HG03045 (cell line): Measurements from ENCODE around the gene HEPHL1.

Experiments used
- ATAC-seq: cut with Tn5 transposase; IDR thresholded peaks from one replicate; pipeline ENCODE4 v1.9.1; 2021; ENCODE audit warnings: mild to moderate bottlenecking, moderate library complexity; ENCODE audit not compliant: unreplicated experiment

The HEPHL1 gene

GRCh38 chr11:94129512-94130297 is 108.6 kb downstream of the HEPHL1 start:
- no peak for ATAC-seq

GRCh38 chr11:94130298-94131046 is 109.3 kb downstream of the HEPHL1 start:
- ATAC-seq, result no peak

- ATAC-seq, result no peak
Observed at GRCh38 chr11:94131047-94131717, 110.0 kb downstream of the HEPHL1 start.

- no peak for ATAC-seq
Observed at GRCh38 chr11:94131718-94132115, 110.6 kb downstream of the HEPHL1 start.

GRCh38 chr11:94132152-94132558 is 111.0 kb downstream of the HEPHL1 start:
- no peak for ATAC-seq

DNA sequence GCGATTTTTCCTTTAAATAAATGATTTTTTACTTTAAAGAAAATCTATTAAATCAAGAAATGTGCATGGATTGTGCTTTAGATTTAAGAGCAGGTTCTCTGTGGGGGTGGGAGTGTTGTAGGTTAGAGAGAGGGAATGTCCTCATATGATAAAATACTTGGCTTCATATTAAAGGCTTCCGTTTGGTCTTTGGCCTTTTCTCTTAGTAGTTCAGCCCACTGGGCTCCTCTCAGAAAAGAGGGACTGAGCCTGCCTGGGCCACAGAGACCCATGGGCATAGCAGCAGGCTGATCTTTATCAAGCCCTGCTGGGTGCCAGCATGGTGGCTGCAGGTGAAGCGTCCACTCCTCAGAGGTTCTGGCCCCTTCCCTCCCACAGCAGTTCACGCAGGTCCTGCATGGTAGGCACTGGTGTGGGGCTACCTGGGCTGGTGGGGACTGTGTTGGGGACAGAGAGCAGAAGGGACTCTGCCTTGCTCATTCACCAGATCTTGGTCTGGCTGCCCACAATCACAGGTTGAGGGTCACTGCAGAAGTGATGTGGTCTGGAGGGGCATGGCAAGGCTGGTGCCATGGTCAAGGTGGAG is 111.8 kb downstream of the HEPHL1 start:
- ATAC-seq, result no peak

GRCh38 chr11:94133752-94134151 is 112.6 kb downstream of the HEPHL1 start:
- no peak for ATAC-seq

- ATAC-seq, result no peak
Observed at GRCh38 chr11:94134651-94135512, 113.7 kb downstream of the HEPHL1 start.

DNA sequence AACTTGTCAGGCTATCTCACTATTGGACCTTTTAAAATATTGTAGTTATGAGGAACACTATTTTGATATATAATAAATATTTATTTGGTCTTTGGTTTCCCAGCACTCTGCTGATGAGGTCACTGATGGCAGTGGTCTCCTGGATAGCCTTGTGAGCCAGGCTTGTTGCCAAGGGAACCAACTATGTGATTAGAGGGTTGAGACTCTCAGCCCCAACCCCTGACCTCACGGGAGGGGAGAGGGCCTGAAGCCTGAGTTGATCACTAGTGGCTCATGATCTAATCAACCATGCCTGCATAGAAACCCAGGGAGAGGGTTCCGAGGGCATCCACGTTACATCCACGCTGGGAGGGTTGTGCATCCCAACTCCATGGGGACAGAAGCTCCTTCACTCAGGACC is 118.3 kb downstream of the HEPHL1 start:
- ATAC-seq, result no peak

DNA sequence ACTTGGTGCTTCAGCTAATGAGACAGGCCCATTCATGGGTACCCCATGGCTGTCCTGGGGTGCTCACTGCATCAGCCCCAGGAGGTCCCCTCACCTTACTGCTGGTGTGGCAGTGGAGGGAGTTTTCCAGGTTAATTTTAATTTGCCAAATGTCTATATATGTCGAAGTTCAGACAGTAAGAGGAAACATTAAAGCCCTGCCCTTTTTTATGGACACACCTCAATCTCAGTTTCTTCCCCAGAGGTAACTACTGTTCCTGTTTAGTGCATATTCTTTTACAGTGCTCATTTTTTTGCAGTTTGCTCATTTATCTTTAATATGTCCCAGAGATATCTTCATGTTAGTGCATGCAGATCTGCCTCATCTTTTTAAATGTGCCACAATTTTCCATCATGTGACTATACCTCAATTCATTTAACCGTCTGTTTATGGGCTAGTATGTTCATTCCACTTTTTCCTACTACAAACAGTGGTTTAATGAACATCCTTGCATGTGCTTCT is 119.1 kb downstream of the HEPHL1 start:
- ATAC-seq, result no peak

DNA sequence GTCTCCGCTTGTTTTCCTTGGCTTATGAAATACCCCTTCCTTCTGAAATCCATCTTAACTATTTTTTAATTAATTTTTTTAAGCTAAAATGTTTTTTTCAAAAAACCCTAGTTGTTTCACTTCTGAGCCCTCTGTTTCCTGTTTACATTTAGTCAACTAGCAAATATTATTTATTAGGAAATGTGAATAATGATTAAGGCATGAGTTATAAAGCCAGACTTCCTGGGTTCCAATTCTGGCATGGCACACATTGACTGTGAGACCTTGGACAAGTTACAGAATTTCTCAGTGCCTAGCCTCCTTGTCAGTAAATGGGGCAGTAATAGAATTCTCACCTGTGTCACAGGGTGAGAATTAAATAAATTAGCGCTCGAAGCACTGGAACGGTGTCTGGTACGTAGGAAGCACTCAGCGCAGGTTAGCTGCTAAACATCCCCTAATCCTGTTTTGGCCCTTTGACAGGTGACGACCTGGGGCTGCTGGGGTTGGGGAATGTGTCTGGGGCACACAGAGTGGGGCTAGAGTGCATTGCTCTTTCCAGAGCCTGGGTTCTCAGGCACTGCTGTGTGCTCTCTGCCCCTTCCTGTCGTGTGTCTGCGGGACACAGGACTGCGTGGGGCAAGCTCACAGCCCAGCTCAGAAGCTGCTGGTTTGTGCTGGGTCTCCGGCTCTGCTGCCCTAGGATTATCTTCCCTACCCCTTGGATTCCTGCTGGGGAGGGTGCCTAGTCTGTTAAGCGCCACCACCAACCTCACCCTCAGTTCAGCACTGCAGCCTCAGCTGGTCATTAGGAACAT is 120.6 kb downstream of the HEPHL1 start:
- no peak for ATAC-seq

DNA sequence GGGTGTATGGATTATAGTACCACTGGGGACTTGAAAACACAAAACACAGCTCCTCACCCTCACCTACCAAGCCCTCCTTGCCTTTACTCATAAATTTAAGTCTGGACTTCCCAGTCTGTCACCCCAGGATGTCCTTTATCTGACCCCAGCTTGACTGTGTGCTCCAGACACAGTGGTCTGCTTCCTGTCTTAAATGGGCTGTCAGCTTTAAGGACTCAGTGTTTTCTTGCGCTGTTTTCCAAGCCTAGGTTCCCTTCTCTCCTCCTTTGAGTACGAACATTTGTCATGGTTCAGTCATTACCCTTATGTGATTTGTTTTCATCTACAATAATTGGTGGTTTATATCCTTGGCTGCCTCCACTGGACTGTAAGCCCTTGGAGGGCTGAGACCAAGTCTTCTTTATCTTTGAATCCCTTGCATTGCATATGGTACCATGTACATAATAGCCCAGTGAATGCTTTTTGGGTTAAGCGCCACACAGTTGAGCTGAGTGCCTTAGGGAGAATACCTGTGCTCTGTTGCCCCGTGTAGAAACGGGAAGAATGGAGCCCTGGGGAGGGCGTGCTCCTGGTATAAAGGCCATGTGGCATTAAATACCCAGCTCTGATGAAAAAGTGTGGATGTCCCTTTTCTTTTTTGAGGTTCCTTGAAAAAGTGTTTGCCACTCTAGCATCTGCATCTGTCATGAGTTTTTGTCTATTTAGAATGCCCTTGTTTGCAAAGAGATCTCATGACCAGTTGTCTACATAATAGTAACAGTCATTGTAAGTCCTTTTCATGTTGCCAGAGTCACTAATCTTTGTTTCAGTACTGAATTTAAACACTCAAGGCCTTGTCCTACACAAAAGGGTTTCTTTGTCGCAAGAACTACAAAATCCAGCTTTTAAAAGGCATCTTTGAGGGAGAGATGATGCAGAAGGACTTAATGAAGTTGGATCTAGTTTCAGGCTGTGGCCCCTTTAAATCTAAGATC is 121.4 kb downstream of the HEPHL1 start:
- ATAC-seq, result no peak

DNA sequence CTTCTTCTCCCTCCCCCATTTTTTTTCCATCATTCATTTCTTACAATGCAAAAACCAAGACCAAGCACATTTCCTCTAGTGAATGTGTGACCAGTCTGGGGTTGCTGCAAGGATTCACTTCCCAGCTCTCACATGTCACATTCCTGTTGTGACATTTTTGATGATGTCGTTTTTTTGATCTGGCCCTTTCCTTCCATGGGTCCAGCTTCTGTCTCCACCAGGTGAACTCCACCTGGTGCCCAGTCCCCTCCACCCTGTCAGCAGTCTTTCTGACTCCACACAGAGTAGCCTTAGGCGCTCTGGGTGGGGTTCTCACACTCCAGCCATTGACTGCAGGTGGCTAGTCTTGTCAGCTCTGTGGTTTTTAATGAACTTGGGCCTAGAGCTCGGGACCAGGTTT is 123.1 kb downstream of the HEPHL1 start:
- no peak for ATAC-seq

DNA sequence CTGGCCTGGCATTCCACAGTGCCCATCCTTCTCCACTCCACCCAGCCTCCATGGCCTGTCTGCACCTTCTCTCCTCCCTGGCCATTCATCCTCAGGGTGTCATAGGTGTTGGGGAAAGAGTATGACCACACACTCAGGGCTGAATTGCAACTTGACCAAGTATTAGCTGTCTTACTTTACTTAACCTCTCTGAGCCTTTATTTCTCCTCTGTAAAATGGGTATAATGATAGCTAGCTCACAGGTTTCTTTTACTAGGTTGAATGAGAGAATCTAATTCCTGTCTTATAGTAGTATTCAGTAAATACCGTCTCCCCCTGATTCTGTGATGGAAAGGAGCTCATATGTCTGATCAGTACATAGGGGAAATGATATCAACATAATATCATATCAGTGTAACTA is 123.5 kb downstream of the HEPHL1 start:
- ATAC-seq, result no peak

GRCh38 chr11:94145431-94145830 is 124.3 kb downstream of the HEPHL1 start:
- no peak for ATAC-seq

GRCh38 chr11:94145916-94146315 is 124.8 kb downstream of the HEPHL1 start:
- no peak for ATAC-seq

- no peak for ATAC-seq
Observed at GRCh38 chr11:94147433-94147845, 126.3 kb downstream of the HEPHL1 start.

DNA sequence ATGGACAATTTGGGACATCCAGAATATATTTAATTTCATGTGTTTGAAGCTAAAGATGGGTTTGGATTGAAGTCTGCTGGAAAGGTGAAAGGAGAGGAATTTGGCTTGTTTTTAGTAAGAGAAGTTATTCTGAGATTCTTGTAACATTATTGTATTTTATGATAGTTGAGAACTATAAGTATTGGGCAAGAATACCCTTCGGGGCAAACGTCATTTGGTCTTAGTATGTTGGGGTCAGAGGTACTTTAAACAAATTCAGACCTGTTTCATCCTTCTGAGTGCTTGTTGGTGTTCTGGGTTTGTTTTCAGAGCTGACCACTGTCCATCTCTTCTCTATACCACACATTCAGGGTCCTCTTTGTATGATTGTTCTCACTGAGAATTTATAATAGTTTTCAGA is 127.0 kb downstream of the HEPHL1 start:
- no peak for ATAC-seq
